ENCODE data around the gene OR6J1.
A peak's percentile ranks its signal among the peaks of the same experiment; 100 is the strongest.

Gene OR6J1

GRCh38 chr14:22613736-22614239, 30.4 kb downstream of the OR6J1 start:
- peak overlapping the region in 1 of 21 experiments; percentile 65 for H3K27ac ChIP-seq
- no peak overlapping the region for H3K4me3 ChIP-seq

DNA sequence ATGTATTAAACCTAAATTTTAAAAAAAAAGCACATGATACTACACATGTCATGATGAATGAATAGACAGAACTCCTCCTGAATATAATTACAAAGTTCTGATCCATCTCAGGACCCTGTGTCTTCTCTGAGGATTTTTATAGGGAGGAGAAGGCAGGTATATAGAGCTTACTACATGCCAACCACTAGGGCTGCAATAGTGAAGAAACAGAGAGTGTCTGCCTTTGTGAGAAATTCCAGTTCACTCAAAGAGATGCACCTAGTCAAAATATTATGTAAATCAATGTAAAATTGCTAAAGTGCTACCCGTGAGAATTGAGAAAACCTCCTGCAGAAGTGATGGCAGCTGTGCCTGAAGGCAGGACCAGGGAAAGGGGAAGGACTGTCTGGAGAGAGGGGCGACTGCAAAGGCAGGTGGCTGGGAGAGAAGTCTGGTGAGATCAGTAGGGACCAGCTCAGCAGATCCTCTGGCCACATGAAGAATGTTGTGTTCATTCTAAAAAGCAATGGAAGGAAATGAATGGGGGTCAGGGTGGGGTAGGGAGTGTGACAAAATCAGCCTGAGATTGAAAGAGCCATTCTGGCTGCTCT, 31.0 kb downstream of the OR6J1 start:
- no peak overlapping the region for H3K27ac ChIP-seq
- no peak overlapping the region for H3K4me3 ChIP-seq

GRCh38 chr14:22610931-22611330, 33.2 kb downstream of the OR6J1 start:
- no peak overlapping the region for H3K27ac ChIP-seq
- H3K4me3 ChIP-seq, result no peak overlapping the region

GRCh38 chr14:22607291-22607690, 36.9 kb downstream of the OR6J1 start:
- H3K27ac ChIP-seq, result no peak overlapping the region
- no peak overlapping the region for H3K4me3 ChIP-seq

- Histone ChIP-seq H3K27ac (no peak overlapping the region), H3K4me3 (no peak overlapping the region)
Observed at GRCh38 chr14:22606380-22606779, 37.8 kb downstream of the OR6J1 start.

DNA sequence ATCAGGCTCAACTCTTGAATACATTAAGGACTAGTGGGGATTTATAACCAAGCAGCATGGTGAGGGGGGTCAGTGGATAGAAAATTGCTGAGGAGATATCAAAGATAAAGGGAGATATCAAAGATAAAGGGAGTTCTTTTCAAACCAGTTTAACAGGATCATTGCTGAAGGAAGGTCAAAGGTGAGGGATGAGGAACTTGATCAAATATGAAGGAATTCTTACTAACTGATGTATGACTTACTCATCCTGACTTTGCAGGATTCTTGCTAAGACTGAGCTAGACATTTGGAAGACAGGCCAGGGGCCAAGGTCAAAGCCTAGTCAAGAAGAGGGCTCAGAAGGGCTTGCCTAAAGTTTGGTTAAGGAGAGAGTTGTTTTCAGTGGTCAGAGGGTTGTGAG, 41.3 kb downstream of the OR6J1 start:
- Histone ChIP-seq H3K27ac (no peak overlapping the region), H3K4me3 (no peak overlapping the region)

DNA sequence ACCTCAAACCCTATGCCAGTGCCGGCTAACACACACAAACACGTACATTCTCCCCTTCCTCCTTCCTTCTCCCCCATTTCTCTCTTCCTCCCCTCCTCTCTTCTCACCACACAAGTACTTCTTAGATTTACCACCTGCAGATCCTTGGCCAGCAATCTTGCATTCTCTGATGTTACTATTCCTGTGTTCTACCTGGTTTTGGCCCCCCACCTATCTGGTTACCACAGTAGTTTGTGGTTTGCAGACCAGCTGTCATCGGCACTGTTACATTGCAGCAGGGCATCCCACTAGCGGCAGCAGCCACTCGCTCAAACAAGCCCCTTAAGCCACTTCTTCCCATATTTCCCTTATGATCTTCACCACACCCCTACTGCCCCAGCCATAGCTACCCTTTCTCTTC, 42.2 kb downstream of the OR6J1 start:
- H3K27ac ChIP-seq, result no peak overlapping the region
- H3K4me3 ChIP-seq, result no peak overlapping the region

DNA sequence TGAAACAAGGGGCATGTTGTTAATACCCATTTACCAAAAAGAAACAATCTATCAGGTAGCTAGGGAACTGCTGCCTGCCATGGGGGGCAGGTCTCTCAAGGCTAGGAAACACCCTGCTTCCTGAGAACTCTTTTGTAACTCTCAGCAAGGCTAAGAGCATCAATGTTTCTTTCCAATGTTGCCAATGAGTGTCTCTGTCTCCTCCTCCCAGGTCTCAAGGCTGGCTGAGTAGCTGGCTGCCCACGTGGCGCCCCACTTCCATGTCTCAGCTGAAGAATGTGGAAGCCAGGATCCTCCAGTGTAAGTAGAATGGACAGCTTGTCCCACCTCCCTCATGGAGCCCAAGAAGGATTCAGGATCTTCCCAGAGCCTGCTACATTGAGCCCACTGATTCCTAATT, 42.7 kb downstream of the OR6J1 start:
- H3K4me3 ChIP-seq, result no peak overlapping the region
- H3K27ac ChIP-seq, result no peak overlapping the region

DNA sequence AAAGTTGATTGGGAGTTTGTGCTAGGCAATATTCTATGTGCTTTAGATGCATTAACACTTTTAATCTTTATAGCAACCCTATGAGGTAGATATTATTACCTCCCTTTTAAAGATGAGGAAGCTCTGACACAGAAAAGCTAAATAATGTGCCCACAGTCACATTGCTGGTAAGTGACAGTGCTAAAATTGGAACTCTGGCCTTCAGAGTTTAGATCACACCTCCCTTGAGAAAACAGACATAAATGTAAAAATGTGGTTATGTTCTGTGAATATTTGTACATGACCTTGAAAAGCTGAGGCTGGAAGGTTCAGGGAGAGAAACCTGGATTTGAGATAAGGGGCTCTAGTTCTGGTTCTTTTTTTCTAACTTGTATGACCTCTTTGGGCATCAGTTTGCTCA, 44.1 kb downstream of the OR6J1 start:
- no peak overlapping the region for H3K27ac ChIP-seq
- no peak overlapping the region for H3K4me3 ChIP-seq

GRCh38 chr14:22599349-22599748, 44.8 kb downstream of the OR6J1 start:
- Histone ChIP-seq H3K4me3 (peak overlapping the region in 3 of 7 experiments; percentile 60 to 72 (median 66)), H3K27ac (peak overlapping the region in 14 of 21 experiments; percentile 12 to 91 (median 70))

GRCh38 chr14:22598896-22599244, 45.3 kb downstream of the OR6J1 start:
- Histone ChIP-seq H3K27ac (peak overlapping the region in 20 of 21 experiments; percentile 43 to 91 (median 83)), H3K4me3 (peak overlapping the region; percentile 49 to 76 (median 65))

- Histone ChIP-seq H3K4me3 (peak within 1 kb of the TSS; percentile 49 to 76 (median 65)), H3K27ac (peak within 1 kb of the TSS; percentile 43 to 91 (median 83))
Observed at GRCh38 chr14:22598099-22598895, 45.9 kb downstream of the OR6J1 start, which contains the start of gene ABHD4. ABHD4 (plus strand) TSS chr14:22598300; CDS start chr14:22598307, 7 bp downstream.

DNA sequence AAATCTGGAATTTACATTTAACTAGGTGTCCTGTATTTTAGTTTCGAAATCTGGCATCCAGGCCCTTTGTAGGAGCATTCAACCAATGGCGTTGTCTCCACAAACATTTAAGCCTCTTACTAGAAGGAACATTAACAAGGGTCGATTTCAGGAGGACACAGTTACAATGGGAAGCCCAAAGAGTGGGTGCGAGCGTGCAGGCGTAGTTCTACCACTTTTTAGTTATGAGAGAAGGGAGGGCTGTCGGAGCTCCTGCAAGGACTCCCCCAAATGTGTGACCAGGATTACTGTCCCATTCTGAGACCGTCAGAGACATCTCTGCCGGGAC, 46.4 kb downstream of the OR6J1 start:
- Histone ChIP-seq H3K4me3 (peak overlapping the region; percentile 49 to 76 (median 65)), H3K27ac (peak overlapping the region in 18 of 21 experiments; percentile 43 to 91 (median 84))

DNA sequence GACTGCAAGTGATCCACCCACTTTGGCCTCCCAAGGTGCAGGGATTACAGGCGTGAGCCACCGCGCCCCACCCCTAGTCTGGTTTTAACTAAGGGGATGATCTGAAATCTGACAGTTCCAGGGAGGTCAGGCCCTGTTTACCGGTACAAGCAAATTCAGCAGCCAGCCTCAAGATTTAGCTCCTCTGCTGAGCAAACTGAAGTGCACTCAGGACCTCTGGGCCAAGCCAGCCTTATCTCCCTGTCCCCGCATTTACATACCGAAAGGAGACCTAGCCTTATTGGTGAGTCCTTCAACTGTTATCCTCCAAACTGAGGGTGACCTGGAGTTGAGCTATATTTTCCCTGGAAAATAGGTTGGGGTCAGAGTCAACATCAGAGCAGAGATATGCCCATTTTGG, 46.9 kb downstream of the OR6J1 start:
- peak overlapping the region in 1 of 21 experiments; percentile 89 for H3K27ac ChIP-seq
- peak overlapping the region in 1 of 7 experiments; percentile 49 for H3K4me3 ChIP-seq

DNA sequence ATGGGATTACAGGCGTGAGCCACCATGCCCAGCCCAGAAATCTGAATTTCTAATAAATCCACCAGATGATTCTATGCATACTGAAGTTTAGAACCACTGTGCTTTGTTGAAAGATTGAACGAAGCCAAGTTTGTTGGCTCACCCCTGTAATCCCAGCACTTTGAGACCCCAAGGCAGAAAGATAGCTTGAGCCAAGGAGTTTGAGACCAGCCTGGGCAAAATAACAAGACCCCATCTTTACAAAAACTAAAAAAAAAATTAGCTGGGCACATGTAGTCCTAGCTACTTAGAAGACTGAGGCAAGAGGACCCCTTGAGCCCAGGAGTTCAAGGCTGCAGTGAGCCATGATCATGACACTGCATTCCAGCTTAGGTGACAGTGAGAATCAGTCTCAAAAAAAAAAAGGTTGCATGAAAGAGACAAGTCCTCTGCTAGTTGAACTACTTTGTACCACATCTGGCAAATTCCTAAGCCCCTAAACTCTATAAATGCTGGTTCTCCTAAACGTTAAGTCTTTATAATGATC, 47.7 kb downstream of the OR6J1 start:
- H3K4me3 ChIP-seq, result no peak overlapping the region

GRCh38 chr14:22594156-22594716, 49.9 kb downstream of the OR6J1 start:
- no peak overlapping the region for H3K27ac ChIP-seq
- no peak overlapping the region for H3K4me3 ChIP-seq

More for the DNA sequence above, 47.7 kb downstream of the OR6J1 start:
- H3K27ac ChIP-seq, result no peak overlapping the region

DNA sequence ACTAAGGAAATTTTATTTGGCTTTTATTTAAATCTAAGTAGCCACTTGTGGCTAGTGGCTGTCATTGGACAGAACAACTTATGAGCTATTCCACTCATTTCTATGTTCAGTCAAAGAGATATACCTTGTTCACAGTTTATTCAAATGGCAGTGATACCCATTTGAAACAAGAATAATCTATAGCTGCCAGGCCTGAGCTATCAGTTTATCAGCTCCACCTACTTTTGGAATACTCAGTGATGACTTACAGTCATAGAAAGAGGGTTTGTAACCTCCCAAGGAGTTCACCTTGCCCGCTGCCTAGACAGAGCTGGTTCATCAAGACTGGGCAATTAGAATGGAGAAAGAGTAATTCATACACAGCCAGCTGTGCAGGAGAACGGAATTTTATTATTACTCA, 50.6 kb downstream of the OR6J1 start:
- Histone ChIP-seq H3K4me3 (no peak overlapping the region), H3K27ac (no peak overlapping the region)

DNA sequence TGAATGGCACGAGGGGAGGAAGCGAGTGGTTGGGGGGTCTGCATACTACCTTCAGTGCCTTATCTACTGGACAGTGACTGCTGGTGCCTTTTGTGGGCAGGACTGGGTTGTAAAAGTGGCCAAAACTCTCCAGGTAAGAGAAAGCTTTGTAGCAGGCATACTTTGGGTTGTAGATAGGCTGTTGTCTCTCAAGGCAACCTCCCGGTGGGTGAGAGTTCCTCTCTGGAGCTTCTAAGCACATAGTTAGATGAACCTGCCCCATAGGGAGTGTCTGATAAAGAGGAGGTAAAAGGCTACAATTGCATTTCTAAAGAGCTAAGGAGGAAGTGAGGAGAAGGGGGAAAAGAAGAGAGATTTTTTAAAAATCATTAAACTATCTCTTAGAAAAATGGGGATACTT, 51.0 kb downstream of the OR6J1 start:
- no peak overlapping the region for H3K27ac ChIP-seq
- H3K4me3 ChIP-seq, result no peak overlapping the region

DNA sequence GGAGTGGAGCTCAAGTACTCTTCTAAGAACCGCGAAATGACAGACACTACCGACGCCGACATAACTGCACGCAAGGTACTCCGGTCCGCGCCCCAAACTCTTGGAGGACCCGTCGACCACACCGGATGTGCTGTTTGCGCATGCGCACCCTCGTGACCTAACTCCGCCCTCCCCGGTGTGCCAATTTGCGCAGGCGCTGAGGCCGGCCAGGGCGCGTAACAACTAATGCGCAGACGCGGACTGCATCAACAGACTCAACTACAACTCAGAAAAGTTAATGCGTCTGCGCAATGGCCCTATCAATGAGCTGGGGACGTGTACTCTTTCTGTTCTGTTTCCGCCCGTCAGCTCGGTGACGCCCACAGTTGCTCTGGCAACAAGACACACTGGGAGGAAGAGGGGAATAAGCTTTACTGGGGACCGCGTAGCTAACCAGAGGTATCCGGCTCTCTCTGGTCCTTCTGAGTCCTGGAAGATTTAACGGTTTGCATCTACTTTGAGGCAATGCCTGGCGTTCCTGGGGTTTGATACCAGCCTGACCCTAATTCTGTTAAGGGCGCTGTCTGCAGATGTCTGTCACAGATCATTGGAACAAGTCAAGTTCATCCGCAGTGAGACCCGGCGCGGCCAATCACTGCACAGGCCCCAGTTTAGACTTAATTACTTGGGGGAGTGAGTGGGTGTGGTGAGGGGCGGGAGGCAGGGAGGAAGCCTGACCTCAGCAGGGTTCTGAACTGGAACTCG, 54.9 kb downstream of the OR6J1 start, which contains the start of gene DAD1:
Gene DAD1 (minus strand): TSS at position 129 of the 744 bp plus-strand sequence. CDS start 67 bp downstream, at position 62.
- Histone ChIP-seq H3K4me3 (peak within 1 kb of the TSS; percentile 46 to 87 (median 61)), H3K27ac (peak within 1 kb of the TSS; percentile 45 to 94 (median 87))

Data from skin epidermis (tissue), 12 donors.